ENCODE results near the gene KCNK1.

The KCNK1 gene

DNA sequence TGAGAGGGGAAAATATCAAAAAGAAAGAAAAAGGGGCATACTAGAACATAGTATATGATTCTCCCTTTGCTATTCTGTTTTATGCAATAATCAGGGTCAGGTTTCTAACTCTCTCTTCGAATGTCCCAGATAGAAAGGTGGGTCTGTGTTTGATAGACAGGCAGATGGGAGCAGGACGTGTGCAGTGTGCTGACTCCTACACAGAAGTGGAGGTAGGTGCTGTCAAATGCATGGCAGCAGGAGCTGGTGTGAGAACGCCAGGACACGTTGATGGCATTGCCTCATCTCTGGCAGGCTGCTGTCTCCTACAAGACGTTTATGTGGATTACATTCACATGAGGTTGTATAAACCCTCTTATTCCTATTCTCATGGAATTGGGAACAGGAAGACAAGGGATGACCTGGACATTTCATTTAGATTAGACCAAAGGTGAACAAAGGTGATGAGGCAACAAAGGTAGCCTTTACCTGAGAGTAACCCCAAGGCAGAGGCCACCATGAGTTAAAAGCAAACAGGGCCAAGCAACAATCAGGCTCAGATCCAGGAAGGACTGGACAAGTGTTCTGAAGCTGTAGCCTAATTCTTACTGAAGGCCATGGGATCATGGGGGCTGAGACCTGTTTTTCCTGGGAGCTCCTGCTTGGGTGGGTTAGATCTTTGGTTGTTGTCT is 37.8 kb downstream of the KCNK1 start:
- POLR2A ChIA-PET = no interaction called here
- TF ChIP-seq, protein P1, sequence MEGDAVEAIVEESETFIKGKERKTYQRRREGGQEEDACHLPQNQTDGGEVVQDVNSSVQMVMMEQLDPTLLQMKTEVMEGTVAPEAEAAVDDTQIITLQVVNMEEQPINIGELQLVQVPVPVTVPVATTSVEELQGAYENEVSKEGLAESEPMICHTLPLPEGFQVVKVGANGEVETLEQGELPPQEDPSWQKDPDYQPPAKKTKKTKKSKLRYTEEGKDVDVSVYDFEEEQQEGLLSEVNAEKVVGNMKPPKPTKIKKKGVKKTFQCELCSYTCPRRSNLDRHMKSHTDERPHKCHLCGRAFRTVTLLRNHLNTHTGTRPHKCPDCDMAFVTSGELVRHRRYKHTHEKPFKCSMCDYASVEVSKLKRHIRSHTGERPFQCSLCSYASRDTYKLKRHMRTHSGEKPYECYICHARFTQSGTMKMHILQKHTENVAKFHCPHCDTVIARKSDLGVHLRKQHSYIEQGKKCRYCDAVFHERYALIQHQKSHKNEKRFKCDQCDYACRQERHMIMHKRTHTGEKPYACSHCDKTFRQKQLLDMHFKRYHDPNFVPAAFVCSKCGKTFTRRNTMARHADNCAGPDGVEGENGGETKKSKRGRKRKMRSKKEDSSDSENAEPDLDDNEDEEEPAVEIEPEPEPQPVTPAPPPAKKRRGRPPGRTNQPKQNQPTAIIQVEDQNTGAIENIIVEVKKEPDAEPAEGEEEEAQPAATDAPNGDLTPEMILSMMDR (IDR thresholded peaks at IDR 0.05; ENCODE audit: control extremely low read depth, extremely low read depth, low read depth, missing control alignments) = no peak
- CTCF ChIA-PET = interaction anchor here (0.9 kb wide), 1 partner anchor 14 kb away, joined by 3 read pairs; no protein-coding TSS in a partner anchor
- no peak for DNase-seq (ENCODE audit: extremely low spot score)

DNA sequence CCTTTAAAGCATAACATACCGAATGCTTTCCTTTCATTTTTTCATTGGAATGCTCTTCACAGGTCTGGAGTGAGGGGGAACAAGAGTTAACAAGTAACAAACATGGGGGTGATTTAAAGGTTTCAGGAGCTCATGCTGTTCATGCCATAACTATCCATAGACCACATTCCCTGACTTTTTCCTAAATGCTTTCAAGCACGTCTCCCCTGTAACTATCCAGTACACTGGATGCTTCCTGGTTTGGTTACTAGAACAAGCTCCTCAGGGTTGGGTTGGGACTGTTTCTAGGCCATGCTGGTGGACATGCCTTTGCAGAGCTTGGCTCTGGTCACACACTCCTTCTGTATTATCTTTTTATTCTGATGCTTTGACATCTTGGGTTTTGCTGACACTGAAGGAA is 38.6 kb downstream of the KCNK1 start:
- no peak for DNase-seq (ENCODE audit: extremely low spot score)
- ChIA-PET CTCF (interaction anchor here (0.9 kb wide), 1 partner anchor 13 kb away, joined by 3 read pairs; no protein-coding TSS in a partner anchor), POLR2A (no interaction called here)
- TF ChIP-seq, protein P1 (IDR thresholded peaks at IDR 0.05; ENCODE audit: control extremely low read depth, extremely low read depth, low read depth, missing control alignments) = no peak

DNA sequence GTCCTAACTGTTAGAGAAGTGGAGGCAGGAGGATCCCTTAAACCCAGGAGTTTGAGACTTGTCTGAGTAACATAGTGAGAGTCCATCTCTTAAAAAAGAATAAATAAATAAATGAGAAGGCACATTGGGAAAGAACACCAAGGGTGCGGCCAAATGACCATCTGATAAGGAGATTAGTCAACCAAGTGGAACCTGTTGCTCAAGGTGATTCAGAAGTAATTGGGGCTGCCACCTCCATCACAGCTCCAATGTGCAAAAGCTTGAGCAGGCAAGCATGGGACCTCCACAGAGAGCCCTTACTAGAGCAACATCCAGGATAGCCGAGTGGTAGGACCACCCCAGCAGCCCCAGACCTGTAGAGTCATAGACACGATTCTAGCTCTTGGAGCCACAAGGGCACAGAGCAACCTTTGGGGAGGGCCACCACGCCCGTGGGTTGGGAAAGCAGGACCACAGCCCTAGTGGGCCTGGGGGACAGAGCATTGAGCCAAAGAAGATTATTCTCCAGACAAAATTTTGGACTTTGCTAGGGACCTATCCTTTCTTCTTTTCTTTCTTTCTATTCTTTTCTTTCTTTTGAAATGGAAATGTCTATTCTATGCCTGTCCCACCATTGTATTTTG is 40.9 kb downstream of the KCNK1 start:
- CTCF ChIA-PET = no interaction called here
- no peak for DNase-seq (ENCODE audit: extremely low spot score)
- POLR2A ChIA-PET = no interaction called here
- TF ChIP-seq, protein P1 (IDR thresholded peaks at IDR 0.05; ENCODE audit: control extremely low read depth, extremely low read depth, low read depth, missing control alignments) = no peak

DNA sequence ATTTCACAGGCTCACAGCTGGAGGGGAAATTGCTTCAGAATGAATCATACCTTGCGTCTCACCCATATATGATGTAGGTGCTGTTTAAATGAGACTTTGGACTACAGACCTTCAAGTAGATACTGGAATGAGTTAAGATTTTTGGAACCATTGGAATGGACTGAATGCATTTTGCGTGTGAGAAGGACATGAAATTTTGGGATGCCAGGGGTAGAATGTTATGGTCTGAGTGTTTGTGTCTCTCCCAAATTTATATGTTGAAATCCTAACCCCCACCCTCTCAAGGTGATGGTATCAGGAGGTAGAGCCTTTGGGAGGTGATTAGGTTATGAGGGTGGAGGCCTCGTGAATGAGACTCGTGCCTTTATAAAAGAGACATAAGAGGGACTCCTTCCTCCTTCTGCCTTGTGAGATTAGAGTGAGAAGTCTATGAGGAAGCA is 41.4 kb downstream of the KCNK1 start:
- DNase-seq (ENCODE audit: extremely low spot score) = no peak
- TF ChIP-seq, protein P1 (IDR thresholded peaks at IDR 0.05; ENCODE audit: control extremely low read depth, extremely low read depth, low read depth, missing control alignments) = no peak
- POLR2A ChIA-PET = no interaction called here
- CTCF ChIA-PET = interaction anchor here (2.2 kb wide), 1 partner anchor 12 kb away, joined by 5 read pairs; no protein-coding TSS in a partner anchor

DNA sequence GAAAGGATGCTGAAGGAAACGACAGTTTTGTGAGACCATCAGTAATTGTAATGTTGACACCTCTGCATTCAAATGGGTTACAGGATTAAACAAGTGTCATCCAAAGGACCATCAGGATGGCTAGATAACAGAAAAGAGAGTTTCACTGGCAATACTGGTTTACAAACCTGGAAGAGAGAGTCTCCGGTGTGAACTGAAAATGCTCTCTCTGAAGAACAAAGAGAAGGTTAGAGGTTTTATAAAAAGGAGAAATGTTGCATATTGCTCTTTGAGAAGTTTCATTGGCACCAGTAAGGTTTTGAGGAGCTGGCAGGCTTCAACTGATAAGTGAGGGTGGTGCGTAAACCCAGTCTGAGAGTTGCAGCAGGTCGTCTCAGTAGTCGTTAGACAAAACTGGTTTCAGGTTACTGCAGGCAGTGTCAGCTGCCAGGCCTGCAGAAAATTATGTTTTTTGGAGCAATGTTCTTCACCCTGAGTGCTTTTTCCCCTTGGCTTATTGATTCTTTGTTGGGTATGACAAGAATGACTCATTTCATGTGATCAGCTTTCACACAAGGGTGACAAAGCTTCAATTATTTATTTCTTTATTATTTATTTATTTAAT is 42.2 kb downstream of the KCNK1 start:
- ChIA-PET CTCF (interaction anchor here (1.0 to 2.2 kb wide), 2 partner anchors 11 to 216 kb away, joined by 4 to 5 read pairs; no protein-coding TSS in a partner anchor), POLR2A (no interaction called here)
- DNase-seq (ENCODE audit: extremely low spot score) = no peak
- TF ChIP-seq, protein P1 (IDR thresholded peaks at IDR 0.05; ENCODE audit: control extremely low read depth, extremely low read depth, low read depth, missing control alignments) = no peak

DNA sequence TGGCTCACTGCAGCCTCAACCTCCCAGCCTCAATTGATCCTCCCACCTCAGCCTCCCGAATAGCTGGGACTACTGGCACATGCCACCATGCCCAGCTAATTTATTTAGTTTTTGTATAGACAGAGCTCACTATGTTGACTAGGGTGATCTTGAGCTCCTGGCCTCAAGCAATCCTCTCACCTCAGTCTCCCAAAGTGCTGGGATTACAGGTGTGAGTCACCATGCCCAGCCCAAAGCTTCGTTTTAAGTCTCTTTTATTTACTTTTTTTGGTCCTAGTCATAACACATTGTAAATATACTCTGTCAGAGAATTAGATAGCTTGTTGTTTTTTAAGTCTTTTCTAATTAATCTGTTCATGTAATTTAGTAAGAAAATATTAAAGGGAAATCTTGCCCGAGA is 42.8 kb downstream of the KCNK1 start:
- ChIA-PET POLR2A (no interaction called here), CTCF (interaction anchor here (1.0 to 2.2 kb wide), 2 partner anchors 11 to 216 kb away, joined by 4 to 5 read pairs; no protein-coding TSS in a partner anchor)
- TF ChIP-seq, protein P1 (IDR thresholded peaks at IDR 0.05; ENCODE audit: control extremely low read depth, extremely low read depth, low read depth, missing control alignments) = no peak
- no peak for DNase-seq (ENCODE audit: extremely low spot score)
